Retinal pigment epithelial cell (primary cell): ENCODE results near the gene SIGLEC7.

Experiments
- DNase-seq: peaks from one replicate; pipeline ENCODE4 v3.0.0-alpha.2; 2010; ENCODE audit warnings: low read depth
- H3K4me3 ChIP-seq: 2 replicates; pipeline ENCODE4 v1.5.1; 2011; ENCODE audit warnings: mild to moderate bottlenecking, low read length, control low read depth, moderate library complexity
- TF ChIP-seq, protein P1 (sequence below): conservative IDR thresholded peaks from 2 replicates; pipeline ENCODE4 v1.5.1; 2011; ENCODE audit warnings: low read depth, low read length, control low read depth, inconsistent platforms

The SIGLEC7 gene

GRCh38 chr19:51159656-51160055 is 17.6 kb downstream of the SIGLEC7 start:
- TF ChIP-seq, protein P1, sequence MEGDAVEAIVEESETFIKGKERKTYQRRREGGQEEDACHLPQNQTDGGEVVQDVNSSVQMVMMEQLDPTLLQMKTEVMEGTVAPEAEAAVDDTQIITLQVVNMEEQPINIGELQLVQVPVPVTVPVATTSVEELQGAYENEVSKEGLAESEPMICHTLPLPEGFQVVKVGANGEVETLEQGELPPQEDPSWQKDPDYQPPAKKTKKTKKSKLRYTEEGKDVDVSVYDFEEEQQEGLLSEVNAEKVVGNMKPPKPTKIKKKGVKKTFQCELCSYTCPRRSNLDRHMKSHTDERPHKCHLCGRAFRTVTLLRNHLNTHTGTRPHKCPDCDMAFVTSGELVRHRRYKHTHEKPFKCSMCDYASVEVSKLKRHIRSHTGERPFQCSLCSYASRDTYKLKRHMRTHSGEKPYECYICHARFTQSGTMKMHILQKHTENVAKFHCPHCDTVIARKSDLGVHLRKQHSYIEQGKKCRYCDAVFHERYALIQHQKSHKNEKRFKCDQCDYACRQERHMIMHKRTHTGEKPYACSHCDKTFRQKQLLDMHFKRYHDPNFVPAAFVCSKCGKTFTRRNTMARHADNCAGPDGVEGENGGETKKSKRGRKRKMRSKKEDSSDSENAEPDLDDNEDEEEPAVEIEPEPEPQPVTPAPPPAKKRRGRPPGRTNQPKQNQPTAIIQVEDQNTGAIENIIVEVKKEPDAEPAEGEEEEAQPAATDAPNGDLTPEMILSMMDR: no peak
- DNase-seq: no peak
- no peak overlapping the region for H3K4me3 ChIP-seq

DNA sequence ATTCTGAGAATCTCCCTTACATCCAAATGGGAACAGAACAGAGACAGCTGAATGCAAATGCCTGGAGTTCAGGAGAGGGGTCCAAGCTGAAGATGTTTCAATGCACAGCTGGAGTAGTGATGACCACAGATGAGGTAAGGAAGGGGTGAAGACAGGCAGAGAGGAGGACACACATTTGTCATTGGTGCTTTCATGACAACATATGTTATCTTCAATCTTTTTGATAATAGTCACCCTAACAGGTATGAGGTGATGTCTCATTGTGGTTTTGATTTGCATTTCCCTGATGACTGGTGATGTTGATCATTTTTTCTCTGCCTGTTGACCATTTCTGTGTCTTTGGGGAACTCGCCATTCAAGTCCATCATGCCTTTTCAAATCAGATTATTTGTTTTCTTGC is 19.2 kb downstream of the SIGLEC7 start:
- DNase-seq: no peak
- no peak overlapping the region for H3K4me3 ChIP-seq
- TF ChIP-seq, protein P1: no peak

GRCh38 chr19:51161867-51162496 is 19.9 kb downstream of the SIGLEC7 start:
- H3K4me3 ChIP-seq: no peak overlapping the region
- no peak for DNase-seq
- TF ChIP-seq, protein P1: no peak

DNA sequence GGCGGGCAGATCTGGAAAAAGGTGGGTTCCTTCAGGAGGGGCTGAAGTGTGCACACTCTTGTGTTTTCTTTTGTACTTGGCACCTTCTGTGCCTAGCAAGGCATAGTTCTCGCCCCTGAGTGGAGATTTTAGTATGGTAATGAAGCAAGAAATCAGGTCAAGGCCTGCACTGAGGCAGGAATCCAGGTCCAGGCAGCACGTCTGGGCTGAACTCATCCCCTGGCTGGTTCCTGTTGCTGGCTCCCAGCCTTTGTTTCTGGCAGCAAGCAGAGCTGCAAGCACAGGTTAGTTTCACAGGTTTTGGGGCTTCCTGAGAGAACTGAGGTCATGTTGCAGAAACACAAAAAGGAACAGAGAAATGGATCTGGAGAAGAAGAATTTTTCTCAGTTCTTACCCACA is 21.2 kb downstream of the SIGLEC7 start:
- DNase-seq: no peak
- TF ChIP-seq, protein P1: no peak
- H3K4me3 ChIP-seq: no peak overlapping the region

GRCh38 chr19:51164215-51164614 is 22.1 kb downstream of the SIGLEC7 start:
- TF ChIP-seq, protein P1: no peak
- DNase-seq: no peak
- no peak overlapping the region for H3K4me3 ChIP-seq

DNA sequence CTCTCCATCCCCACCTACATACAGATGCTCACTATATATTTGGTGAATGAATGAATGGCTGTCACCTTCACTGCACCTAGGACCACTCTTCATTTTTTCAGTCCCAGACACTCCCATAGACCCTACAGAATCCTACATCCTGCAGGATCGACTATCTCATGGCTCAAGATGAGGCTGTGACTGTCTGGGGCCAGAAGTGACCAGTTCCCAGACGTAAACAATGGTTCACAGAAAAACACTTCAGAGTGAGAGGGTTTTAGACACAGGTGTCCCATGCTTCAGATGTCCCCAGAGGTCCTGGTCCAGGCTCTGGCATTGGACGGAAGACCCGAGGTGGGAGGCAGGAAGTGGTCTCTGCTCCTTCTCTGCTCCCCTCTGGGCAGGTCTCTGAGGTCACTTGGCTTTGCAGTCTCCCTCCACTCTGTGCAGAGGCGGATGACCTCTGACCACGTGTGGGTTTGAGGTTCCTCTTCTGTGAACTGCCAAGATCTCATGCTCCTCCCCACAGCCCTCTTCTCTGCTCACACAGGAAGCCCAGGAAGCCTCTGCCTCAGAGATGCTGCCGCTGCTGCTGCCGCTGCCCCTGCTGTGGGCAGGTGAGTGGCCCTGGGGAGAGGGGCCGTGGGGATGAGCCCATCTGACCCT is 24.9 kb downstream of the SIGLEC7 start:
- TF ChIP-seq, protein P1: no peak
- no peak overlapping the region for H3K4me3 ChIP-seq
- DNase-seq: no peak
